AG09309 (cell line): ENCODE data around the gene ABCG1.
"Not testable (repeated sequence)": the region's sequence is repeated elsewhere in the genome, so short reads cannot be mapped to it uniquely, and the experiment has no call there.

Source experiments
- DNase-seq: peaks from one replicate; pipeline ENCODE4 v3.0.0-alpha.2; 2010; ENCODE audit warnings: low read depth
- H3K4me3 ChIP-seq: 2 replicates; pipeline ENCODE4 v1.5.1; 2011; ENCODE audit warnings: mild to moderate bottlenecking, low read depth, low read length, moderate library complexity; ENCODE audit not compliant: control insufficient read depth
- TF ChIP-seq, protein P1 (sequence below): IDR thresholded peaks from 2 replicates; pipeline ENCODE4 v1.5.1; 2011; ENCODE audit warnings: mild to moderate bottlenecking, low read depth, low read length, inconsistent platforms; ENCODE audit not compliant: insufficient read depth, control insufficient read depth; ENCODE audit errors: missing control alignments

ABCG1 gene

DNA sequence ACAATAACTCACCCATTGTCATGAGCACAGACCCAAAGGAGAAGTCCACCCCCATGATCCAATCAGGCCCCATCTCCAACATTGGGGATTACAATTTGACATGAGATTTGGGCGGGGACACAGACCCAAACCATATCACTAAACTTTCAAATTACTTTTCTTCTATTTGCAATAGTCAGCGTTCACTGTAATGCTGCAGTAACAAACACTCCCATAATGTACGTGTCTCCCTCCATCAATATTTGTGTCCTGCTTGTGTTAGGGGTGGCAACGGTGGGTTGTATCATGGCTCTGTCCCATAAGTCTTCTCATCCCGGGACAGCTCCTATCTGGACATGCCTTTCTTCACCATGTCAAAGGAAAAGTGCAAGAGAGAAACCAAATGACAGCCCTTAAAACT is 70.0 kb downstream of the ABCG1 start:
- DNase-seq: no peak
- TF ChIP-seq, protein P1, sequence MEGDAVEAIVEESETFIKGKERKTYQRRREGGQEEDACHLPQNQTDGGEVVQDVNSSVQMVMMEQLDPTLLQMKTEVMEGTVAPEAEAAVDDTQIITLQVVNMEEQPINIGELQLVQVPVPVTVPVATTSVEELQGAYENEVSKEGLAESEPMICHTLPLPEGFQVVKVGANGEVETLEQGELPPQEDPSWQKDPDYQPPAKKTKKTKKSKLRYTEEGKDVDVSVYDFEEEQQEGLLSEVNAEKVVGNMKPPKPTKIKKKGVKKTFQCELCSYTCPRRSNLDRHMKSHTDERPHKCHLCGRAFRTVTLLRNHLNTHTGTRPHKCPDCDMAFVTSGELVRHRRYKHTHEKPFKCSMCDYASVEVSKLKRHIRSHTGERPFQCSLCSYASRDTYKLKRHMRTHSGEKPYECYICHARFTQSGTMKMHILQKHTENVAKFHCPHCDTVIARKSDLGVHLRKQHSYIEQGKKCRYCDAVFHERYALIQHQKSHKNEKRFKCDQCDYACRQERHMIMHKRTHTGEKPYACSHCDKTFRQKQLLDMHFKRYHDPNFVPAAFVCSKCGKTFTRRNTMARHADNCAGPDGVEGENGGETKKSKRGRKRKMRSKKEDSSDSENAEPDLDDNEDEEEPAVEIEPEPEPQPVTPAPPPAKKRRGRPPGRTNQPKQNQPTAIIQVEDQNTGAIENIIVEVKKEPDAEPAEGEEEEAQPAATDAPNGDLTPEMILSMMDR: no peak
- H3K4me3 ChIP-seq: no peak overlapping the region

DNA sequence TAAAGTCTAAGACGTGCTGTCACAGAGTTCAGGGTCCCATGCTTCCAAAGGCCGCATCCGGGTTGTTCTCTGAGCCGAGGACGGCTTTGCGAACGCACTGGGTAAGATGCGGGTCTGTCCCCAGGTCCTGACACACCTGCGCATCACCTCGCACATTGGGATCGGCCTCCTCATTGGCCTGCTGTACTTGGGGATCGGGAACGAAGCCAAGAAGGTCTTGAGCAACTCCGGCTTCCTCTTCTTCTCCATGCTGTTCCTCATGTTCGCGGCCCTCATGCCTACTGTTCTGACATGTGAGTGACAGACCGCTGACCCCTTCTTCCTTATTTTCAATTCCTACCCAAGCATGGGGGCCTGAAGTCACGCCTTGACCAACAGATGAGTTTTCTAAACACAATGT is 71.0 kb downstream of the ABCG1 start:
- DNase-seq: no peak
- TF ChIP-seq, protein P1: no peak
- H3K4me3 ChIP-seq: no peak overlapping the region

DNA sequence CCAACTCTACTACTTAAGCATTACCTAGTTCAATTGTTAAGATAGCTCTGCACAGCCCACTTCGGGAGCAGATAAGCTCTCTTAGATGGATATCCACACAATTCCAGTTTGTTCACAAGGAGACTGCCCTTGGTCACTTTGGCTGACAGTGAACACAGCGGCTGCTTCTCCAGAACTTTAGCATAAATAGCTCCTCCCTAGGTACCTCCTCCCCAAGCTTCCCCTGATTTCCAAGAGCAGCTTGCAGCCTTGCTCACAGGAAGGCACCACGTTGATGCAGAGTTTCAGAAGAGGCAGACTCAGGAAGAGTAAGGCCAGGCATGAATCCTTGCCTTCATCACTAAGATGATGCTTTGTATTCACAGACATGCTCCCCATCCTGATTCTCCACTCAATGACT is 71.6 kb downstream of the ABCG1 start:
- DNase-seq: no peak
- no peak overlapping the region for H3K4me3 ChIP-seq
- TF ChIP-seq, protein P1: no peak

DNA sequence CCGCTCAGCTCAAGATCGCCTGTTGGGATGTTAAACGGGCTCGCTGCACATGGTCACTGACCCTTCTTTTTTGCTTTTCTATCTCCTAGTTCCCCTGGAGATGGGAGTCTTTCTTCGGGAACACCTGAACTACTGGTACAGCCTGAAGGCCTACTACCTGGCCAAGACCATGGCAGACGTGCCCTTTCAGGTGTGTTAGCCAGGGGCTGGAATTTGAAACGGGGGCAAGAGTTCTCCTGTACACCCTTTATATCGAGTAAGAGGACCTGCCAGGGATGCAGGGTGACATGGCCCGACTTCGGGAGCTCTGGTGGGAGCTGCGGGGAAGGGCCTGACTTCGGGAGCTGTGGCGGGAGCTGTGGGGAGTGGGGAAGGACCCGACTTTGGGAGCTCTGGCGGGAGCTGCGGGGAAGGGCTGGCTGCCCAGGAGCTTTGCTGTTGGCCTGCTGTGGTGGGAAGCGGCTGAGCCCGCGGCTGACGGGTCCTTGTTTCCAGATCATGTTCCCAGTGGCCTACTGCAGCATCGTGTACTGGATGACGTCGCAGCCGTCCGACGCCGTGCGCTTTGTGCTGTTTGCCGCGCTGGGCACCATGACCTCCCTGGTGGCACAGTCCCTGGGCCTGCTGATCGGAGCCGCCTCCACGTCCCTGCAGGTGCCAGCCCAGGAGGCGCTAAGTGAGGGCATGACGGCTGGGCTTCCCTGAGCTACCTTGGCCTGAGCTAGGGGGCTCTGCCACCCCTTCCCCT is 72.2 kb downstream of the ABCG1 start:
- DNase-seq: no peak
- TF ChIP-seq, protein P1: no peak
- no peak overlapping the region for H3K4me3 ChIP-seq

DNA sequence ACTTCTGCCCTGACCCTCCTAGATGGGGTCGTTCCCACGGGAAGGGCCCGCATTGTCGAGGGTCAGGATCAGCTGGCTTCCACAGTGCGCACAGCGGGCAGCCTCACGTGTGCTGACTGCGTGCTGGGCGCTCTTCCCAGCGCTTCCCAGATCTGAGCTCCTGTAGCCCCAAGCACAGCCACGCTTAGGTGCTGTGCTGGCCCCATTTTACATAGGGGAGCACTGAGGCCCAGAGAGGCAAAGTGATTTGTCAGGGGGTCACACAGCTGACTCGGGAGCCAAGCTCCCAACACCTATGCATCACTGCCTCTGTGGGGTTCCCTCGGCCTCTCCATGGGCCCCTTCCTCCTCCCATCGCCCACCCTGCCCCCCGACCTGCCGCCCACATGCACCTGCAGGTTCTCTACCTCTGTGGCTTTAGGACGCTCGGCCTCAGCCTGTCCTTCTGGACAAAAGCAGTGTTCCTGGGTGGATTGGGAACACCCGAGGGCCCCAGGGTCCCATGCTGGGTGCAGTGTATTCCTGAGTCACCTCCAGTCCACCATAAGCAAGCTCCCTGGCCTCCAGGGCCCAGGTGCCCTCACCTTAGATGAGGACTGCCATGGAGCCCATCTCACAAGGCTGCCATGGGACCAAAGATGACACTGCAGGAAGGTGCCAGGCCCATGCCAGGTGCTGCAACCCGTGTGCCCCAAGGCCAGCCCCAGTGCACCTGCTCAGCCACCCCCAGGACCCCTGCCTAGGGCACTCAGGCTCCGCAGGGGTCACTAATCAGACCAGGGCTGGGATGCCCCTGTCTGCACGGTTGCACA is 73.0 kb downstream of the ABCG1 start:
- no peak for DNase-seq
- TF ChIP-seq, protein P1: no peak
- no peak overlapping the region for H3K4me3 ChIP-seq

DNA sequence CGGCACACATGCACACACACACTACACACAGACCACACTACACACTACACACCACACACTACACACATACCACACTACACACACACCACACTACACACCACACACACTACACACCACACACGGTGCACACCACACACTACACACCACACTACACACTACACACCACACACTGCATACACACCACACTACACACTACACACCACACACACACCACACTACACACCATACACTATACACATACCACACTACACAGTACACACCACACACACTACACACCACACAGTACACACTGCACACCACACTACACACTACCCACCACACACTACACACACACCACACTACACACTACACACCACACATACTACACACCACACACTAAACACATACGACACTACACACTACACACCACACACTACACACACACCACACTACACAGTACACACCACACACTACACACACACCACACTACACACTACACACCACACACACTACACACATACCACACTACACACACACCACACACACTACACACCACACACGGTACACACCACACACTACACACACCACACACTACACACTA is 73.7 kb downstream of the ABCG1 start:
- DNase-seq, H3K4me3 ChIP-seq: not testable (repeated sequence)
